GM23248 (cell line): ENCODE data around the gene ZNF230.

Experiments
- EZH2 ChIP-seq: fragments of 200-600 bp; sonication (generic); IDR thresholded peaks from 2 replicates; pipeline ENCODE4 v1.6.1; 2018; ENCODE audit warnings: antibody characterized with exemption, mild to moderate bottlenecking; ENCODE audit not compliant: insufficient read depth, poor library complexity, severe bottlenecking
- EZH2phosphoT487 ChIP-seq: fragments of 200-600 bp; sonication (generic); IDR thresholded peaks from 2 replicates; pipeline ENCODE4 v1.6.1; 2018; ENCODE audit warnings: antibody characterized with exemption, moderate library complexity, mild to moderate bottlenecking, low read depth; ENCODE audit not compliant: insufficient read depth

GRCh38 chr19:43956827-43957226 lies 45.9 kb upstream of the ZNF230 start:
- TF ChIP-seq EZH2: no peak
- no peak for TF ChIP-seq EZH2phosphoT487
